Testis (tissue), 2 donors: Measurements from ENCODE around the gene SPATA31C2.
"Not testable (repeated sequence)": the region's sequence is repeated elsewhere in the genome, so short reads cannot be mapped to it uniquely, and the experiment has no call there.

Experiments used
- POLR2A ChIP-seq: fragments of 450-650 bp; IDR thresholded peaks from one replicate; pipeline ENCODE4 v1.6.1; 2017; ENCODE audit warnings: antibody characterized with exemption, mild to moderate bottlenecking, moderate library complexity
- TF ChIP-seq, protein P1 (sequence below), 3 experiments: fragments of 450-650 bp in 2 of 3; fragments of 200-600 bp in 1 of 3; sonication (generic) in 1 of 3; IDR thresholded peaks; one replicate each; pipeline ENCODE4 v1.5.1; 2016 to 2019; ENCODE audit warnings: antibody characterized with exemption in 3 of 3, mild to moderate bottlenecking in 2 of 3, moderate library complexity in 1 of 3

GRCh38 chr9:88118121-88118520 lies 20.2 kb downstream of the SPATA31C2 start:
- not testable (repeated sequence) for TF ChIP-seq POLR2A
- TF ChIP-seq, protein P1, sequence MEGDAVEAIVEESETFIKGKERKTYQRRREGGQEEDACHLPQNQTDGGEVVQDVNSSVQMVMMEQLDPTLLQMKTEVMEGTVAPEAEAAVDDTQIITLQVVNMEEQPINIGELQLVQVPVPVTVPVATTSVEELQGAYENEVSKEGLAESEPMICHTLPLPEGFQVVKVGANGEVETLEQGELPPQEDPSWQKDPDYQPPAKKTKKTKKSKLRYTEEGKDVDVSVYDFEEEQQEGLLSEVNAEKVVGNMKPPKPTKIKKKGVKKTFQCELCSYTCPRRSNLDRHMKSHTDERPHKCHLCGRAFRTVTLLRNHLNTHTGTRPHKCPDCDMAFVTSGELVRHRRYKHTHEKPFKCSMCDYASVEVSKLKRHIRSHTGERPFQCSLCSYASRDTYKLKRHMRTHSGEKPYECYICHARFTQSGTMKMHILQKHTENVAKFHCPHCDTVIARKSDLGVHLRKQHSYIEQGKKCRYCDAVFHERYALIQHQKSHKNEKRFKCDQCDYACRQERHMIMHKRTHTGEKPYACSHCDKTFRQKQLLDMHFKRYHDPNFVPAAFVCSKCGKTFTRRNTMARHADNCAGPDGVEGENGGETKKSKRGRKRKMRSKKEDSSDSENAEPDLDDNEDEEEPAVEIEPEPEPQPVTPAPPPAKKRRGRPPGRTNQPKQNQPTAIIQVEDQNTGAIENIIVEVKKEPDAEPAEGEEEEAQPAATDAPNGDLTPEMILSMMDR (IDR thresholded peaks at IDR 0.05), result not testable (repeated sequence)
